ENCODE data around the gene ABI3BP.

Gene ABI3BP

DNA sequence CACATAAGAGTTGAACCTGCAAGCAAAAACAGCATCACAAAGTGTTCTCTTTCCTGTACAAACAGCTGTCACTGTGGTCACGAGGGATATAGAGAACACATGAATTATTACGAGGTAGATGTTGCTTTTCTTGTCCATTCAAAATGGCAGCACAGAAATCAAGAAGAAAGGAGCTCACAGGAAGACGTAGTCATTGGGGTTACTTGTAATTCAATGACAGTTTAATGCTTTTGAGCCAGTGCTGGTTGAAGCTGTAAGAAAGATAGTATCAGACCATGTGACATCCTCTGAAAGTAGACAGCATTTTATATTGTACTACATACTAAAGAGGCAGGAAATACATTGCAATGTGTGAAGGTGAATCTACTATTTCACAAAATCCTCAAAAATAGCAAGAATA, 140.4 kb downstream of the ABI3BP start:
- Histone ChIP-seq H3K36me3 (ENCODE audit: low read depth) (no peaks in the 10 kb centered on the region), H3K9me3 (ENCODE audit: severe bottlenecking) (no peaks in the 10 kb centered on the region), H3K27me3 (ENCODE audit: insufficient read depth, poor library complexity, severe bottlenecking) (no peaks in the 10 kb centered on the region), H3K27ac (ENCODE audit: poor library complexity, severe bottlenecking) (no peak overlapping the region), H3K4me3 (ENCODE audit: severe bottlenecking) (no peak overlapping the region), H3K4me1 (ENCODE audit: insufficient read depth, poor library complexity, severe bottlenecking) (no peaks in the 10 kb centered on the region)
- TF ChIP-seq, protein P1, sequence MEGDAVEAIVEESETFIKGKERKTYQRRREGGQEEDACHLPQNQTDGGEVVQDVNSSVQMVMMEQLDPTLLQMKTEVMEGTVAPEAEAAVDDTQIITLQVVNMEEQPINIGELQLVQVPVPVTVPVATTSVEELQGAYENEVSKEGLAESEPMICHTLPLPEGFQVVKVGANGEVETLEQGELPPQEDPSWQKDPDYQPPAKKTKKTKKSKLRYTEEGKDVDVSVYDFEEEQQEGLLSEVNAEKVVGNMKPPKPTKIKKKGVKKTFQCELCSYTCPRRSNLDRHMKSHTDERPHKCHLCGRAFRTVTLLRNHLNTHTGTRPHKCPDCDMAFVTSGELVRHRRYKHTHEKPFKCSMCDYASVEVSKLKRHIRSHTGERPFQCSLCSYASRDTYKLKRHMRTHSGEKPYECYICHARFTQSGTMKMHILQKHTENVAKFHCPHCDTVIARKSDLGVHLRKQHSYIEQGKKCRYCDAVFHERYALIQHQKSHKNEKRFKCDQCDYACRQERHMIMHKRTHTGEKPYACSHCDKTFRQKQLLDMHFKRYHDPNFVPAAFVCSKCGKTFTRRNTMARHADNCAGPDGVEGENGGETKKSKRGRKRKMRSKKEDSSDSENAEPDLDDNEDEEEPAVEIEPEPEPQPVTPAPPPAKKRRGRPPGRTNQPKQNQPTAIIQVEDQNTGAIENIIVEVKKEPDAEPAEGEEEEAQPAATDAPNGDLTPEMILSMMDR (IDR thresholded peaks at IDR 0.05; ENCODE audit: poor library complexity, severe bottlenecking) = no peak
- DNase-seq (ENCODE audit: low spot score) (no peak), ATAC-seq (ENCODE audit: low read depth) (no peak)

DNA sequence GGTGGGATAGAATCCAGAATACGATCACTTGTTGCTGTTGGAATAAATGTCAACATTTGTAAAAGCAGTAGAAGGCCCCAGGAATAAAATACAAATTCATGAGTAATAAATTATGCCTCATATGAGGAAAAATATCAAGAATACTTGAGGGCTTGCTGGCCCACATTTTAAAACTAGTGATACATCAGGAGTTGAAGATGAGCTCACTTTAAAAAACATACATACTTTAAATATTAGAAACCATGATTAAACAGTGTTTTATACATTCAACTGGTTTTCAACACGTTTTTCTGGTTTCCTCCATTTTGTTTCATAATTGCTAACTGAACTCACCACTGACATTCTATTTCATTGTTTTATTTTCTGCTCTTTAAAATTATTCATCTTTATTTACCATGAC, 142.5 kb downstream of the ABI3BP start:
- H3K4me1 ChIP-seq (ENCODE audit: insufficient read depth, poor library complexity, severe bottlenecking) = peaks cover 2% of the 10 kb centered on the region
- H3K36me3 ChIP-seq (ENCODE audit: low read depth) = no peaks in the 10 kb centered on the region
- ATAC-seq (ENCODE audit: low read depth) (no peak), DNase-seq (ENCODE audit: low spot score) (no peak)
- H3K9me3 ChIP-seq (ENCODE audit: severe bottlenecking) = no peaks in the 10 kb centered on the region
- TF ChIP-seq, protein P1 (IDR thresholded peaks at IDR 0.05; ENCODE audit: poor library complexity, severe bottlenecking) = no peak
- no peaks in the 10 kb centered on the region for H3K27me3 ChIP-seq (ENCODE audit: insufficient read depth, poor library complexity, severe bottlenecking)
- H3K4me3 ChIP-seq (ENCODE audit: severe bottlenecking) = no peak overlapping the region
- no peak overlapping the region for H3K27ac ChIP-seq (ENCODE audit: poor library complexity, severe bottlenecking)

DNA sequence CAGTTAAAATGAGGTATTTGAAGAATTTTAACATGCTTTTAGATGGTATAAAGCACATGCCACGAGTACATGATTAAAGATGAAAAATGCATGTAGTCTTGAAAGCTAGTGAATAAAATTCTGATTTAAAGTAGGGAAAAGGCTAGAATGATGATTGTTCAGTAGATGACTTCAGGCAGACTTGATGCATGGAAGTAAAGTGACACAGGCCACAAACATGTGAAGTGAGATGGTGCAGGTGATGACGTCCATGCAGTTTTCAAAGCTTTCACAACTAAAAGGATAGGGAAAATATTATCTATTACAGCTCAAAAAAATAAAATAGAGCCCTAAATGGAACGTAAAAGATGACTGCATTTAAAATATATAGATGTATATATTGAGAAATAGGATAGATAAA, 143.1 kb downstream of the ABI3BP start:
- no peak for DNase-seq (ENCODE audit: low spot score)
- peaks cover 8% of the 10 kb centered on the region for H3K4me1 ChIP-seq (ENCODE audit: insufficient read depth, poor library complexity, severe bottlenecking)
- H3K4me3 ChIP-seq (ENCODE audit: severe bottlenecking) = no peak overlapping the region
- H3K9me3 ChIP-seq (ENCODE audit: severe bottlenecking) = no peaks in the 10 kb centered on the region
- no peaks in the 10 kb centered on the region for H3K27me3 ChIP-seq (ENCODE audit: insufficient read depth, poor library complexity, severe bottlenecking)
- H3K27ac ChIP-seq (ENCODE audit: poor library complexity, severe bottlenecking) = no peak overlapping the region
- no peak for ATAC-seq (ENCODE audit: low read depth)
- TF ChIP-seq, protein P1 (IDR thresholded peaks at IDR 0.05; ENCODE audit: poor library complexity, severe bottlenecking) = no peak
- no peaks in the 10 kb centered on the region for H3K36me3 ChIP-seq (ENCODE audit: low read depth)

DNA sequence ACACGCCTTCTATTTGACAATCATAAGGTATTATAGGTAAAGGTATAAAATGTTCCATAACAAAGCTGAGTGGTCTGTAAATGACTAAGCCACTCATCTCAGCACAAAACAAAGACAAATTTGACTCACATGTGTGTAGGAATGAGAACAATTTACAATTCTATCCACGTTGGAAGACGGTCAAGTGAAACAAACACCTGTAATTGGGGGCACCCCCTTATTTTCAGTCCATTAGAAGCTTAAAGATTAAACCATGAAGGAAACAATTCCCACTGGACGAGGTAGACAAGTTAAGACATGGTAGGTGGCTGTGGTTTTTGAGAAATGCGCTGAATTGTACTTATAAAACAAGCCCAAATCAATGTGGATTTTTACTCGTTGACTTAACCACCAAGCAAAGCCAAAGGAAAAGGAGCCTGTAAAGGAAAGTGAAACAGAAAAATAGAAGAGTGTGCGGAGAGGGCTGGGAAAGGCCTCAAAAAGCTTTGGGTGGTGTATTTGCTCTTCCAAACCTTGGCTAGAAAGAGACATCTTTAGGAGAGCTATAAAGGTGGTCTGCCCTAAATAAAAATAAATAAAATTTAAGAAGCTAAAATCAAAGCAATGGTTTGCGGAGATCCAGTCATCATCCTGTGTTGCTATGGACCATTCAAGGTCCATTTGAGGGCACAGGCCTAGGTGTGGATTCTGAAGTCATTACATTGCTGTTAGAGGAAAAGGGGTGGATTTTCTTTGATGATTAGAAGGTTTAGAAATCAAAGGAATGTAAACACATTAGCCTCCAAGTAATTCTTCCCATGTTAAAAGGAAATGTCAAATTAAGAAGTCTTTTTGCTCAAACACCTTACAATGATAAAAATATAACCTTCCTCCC, 148.9 kb downstream of the ABI3BP start:
- DNase-seq (ENCODE audit: low spot score) (no peak), ATAC-seq (ENCODE audit: low read depth) (peak; percentile 87)
- peak overlapping the region; percentile 12 for H3K4me3 ChIP-seq (ENCODE audit: severe bottlenecking)
- H3K9me3 ChIP-seq (ENCODE audit: severe bottlenecking) = no peaks in the 10 kb centered on the region
- H3K36me3 ChIP-seq (ENCODE audit: low read depth) = no peaks in the 10 kb centered on the region
- no peaks in the 10 kb centered on the region for H3K27me3 ChIP-seq (ENCODE audit: insufficient read depth, poor library complexity, severe bottlenecking)
- TF ChIP-seq, protein P1 (IDR thresholded peaks at IDR 0.05; ENCODE audit: poor library complexity, severe bottlenecking) = no peak
- H3K4me1 ChIP-seq (ENCODE audit: insufficient read depth, poor library complexity, severe bottlenecking) = peaks cover 25% of the 10 kb centered on the region
- H3K27ac ChIP-seq (ENCODE audit: poor library complexity, severe bottlenecking) = peak overlapping the region; percentile 91

DNA sequence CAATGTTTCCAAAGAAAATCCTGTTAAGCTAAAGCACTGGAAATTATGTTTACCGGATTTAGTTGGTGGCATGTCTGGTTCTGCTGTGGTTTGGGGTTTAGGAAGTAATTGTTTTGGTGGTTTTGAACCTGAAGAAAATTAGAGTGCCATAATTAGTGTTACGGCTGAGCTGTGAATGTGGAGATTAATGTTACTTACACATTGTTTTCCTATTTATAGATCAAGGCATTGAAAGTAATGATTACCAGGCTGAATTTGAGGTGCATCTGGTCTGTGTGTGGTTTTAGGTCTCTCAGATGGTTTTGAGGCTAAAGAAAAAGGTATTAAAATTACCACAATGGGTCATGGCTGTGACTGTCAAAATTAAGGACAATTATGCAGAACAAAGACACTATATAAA, 155.1 kb downstream of the ABI3BP start:
- DNase-seq (ENCODE audit: low spot score) (no peak), ATAC-seq (ENCODE audit: low read depth) (no peak)
- TF ChIP-seq, protein P1 (IDR thresholded peaks at IDR 0.05; ENCODE audit: poor library complexity, severe bottlenecking) = no peak
- H3K9me3 ChIP-seq (ENCODE audit: severe bottlenecking) = no peaks in the 10 kb centered on the region
- peaks cover 2% of the 10 kb centered on the region for H3K4me1 ChIP-seq (ENCODE audit: insufficient read depth, poor library complexity, severe bottlenecking)
- H3K27ac ChIP-seq (ENCODE audit: poor library complexity, severe bottlenecking) = no peak overlapping the region
- no peaks in the 10 kb centered on the region for H3K36me3 ChIP-seq (ENCODE audit: low read depth)
- no peaks in the 10 kb centered on the region for H3K27me3 ChIP-seq (ENCODE audit: insufficient read depth, poor library complexity, severe bottlenecking)
- H3K4me3 ChIP-seq (ENCODE audit: severe bottlenecking) = no peak overlapping the region

Data from RWPE2 (cell line).